Caco-2 (cell line): ENCODE data around the gene COL20A1. TPM values are rescaled to one million over a fixed set of nuclear protein-coding genes. Genes with fewer than 3 reads are reported as not detected.
"Not testable (repeated sequence)": the region's sequence is repeated elsewhere in the genome, so short reads cannot be mapped to it uniquely, and the experiment has no call there.

Experiments
- BruUV-seq: library from RNA; stranded (reverse); fragments of 400-500 nt; replicated peaks from 2 replicates; lab custom pipeline; 2021; lab: Mats Ljungman, UMichigan
- CTCF ChIA-PET: fragments of 300-600 bp; sonication (Branson Sonifier 250); formaldehyde crosslinking; loops from one replicate; lab custom pipeline; 2022; ENCODE audit warnings: antibody characterized with exemption; lab: Charles Lee
- POLR2A ChIA-PET: fragments of 300-600 bp; sonication (Branson Sonifier 250); formaldehyde crosslinking; loops from one replicate; lab custom pipeline; 2022; ENCODE audit warnings: antibody characterized with exemption; lab: Charles Lee
- DNase-seq, 2 experiments: peaks; one replicate each; pipeline versions ENCODE4 v3.0.0 to v3.0.0-alpha.2; 2020 to 2022
- H3K27me3 ChIP-seq: replicated peaks from 2 replicates; pipeline ENCODE4 v1.6.0; 2011; ENCODE audit warnings: low read length; ENCODE audit not compliant: control insufficient read depth, insufficient read depth
- H3K36me3 ChIP-seq: 2 replicates; pipeline ENCODE4 v1.5.1; 2011; ENCODE audit warnings: low read length; ENCODE audit not compliant: control insufficient read depth, insufficient read depth
- H3K4me1 ChIP-seq: fragments of 250-450 bp; sonication (Bioruptor Pico); 2 replicates; pipeline ENCODE4 v1.5.1; 2020; ENCODE audit warnings: mild to moderate bottlenecking
- H3K4me3 ChIP-seq: 2 replicates; pipeline ENCODE4 v1.5.1; 2011; ENCODE audit warnings: low read depth, mild to moderate bottlenecking, control low read depth, low read length
- H3K9me3 ChIP-seq: fragments of 250-450 bp; sonication (Bioruptor Pico); 2 replicates; pipeline ENCODE4 v1.5.1; 2020; ENCODE audit warnings: mild to moderate bottlenecking, moderate library complexity
- H3K27ac Mint-ChIP-seq: one replicate; pipeline ENCODE4 v1.8.0; 2022; ENCODE audit warnings: mixed read lengths; ENCODE audit not compliant: unreplicated experiment
- H3K27me3 Mint-ChIP-seq: one replicate; pipeline ENCODE4 v1.8.0; 2022; ENCODE audit warnings: mixed read lengths; ENCODE audit not compliant: insufficient read depth, unreplicated experiment
- H3K36me3 Mint-ChIP-seq: one replicate; pipeline ENCODE4 v1.8.0; 2022; ENCODE audit warnings: mild to moderate bottlenecking, mixed read lengths; ENCODE audit not compliant: insufficient read depth, unreplicated experiment
- H3K4me1 Mint-ChIP-seq: one replicate; pipeline ENCODE4 v1.8.0; 2022; ENCODE audit warnings: low read depth, mixed read lengths; ENCODE audit not compliant: unreplicated experiment
- H3K4me3 Mint-ChIP-seq: one replicate; pipeline ENCODE4 v1.8.0; 2022; ENCODE audit warnings: mild to moderate bottlenecking, moderate library complexity, mixed read lengths; ENCODE audit not compliant: unreplicated experiment
- H3K9me3 Mint-ChIP-seq: one replicate; pipeline ENCODE4 v1.8.0; 2022; ENCODE audit warnings: mixed read lengths; ENCODE audit not compliant: unreplicated experiment
- intact Hi-C: fragments of 100-400 bp; cut with micrococcal nuclease; formaldehyde crosslinking; loops from one replicate; pipeline ENCODE4 v1.10.0; 2022; ENCODE audit not compliant: unreplicated experiment
- total RNA-seq: library from RNA; stranded (reverse); gene quantifications from 2 replicates; pipeline ENCODE4 v1.2.3, GENCODE V29; 2022
- TF ChIP-seq, protein P1 (sequence below), 2 experiments: fragments of 200-600 bp in 1 of 2; IDR thresholded peaks; 1 replicate in 1 of 2; 2 replicates in 1 of 2; pipeline versions ENCODE4 v1.5.1 to v1.8.0; 2011 to 2022; ENCODE audit warnings: antibody characterized with exemption in 1 of 2, control low read depth in 1 of 2, inconsistent platforms in 1 of 2, low read depth in 1 of 2, low read length in 1 of 2, mild to moderate bottlenecking in 1 of 2, moderate library complexity in 1 of 2; ENCODE audit not compliant: insufficient read depth in 1 of 2, severe bottlenecking in 1 of 2, unreplicated experiment in 1 of 2

Gene COL20A1
- total RNA-seq, 1 experiment from 2014 or later: 0.27 TPM

DNA sequence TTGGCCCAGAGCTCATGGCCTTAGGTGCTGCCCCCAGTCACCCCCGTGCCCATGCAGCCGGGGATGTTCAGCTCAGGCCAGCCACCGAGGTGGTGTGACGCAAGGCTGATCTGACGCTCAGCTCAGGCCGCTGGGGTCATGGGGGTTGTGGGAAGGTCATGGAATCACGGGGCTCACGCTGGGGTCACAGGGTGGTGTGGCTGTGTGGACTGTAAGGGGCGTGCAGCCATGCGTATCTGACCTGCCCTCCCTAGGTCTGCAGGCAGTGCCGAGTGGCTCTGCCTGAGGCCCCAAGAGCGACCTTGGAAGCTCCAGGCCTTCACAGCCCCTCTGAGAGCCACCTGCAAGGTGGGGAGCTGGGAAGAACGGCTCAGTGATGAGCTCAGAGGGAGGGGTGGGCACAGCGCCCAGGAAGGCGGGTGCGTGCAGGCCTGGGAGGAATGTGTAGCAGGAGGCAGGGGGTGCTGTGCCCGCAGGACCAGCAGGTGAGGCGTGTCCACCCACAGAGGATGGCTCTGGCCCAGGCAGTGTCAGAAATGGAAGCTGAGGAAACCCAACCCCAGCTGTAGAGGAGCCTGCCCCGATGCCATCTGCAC lies 40.4 kb downstream of the COL20A1 start:
- Mint-ChIP-seq H3K36me3 (no peaks in the 10 kb centered on the region), H3K4me1 (peaks cover 12% of the 10 kb centered on the region), H3K9me3 (peaks cover 14% of the 10 kb centered on the region), H3K27ac (no peak overlapping the region), H3K27me3 (peaks cover 9% of the 10 kb centered on the region), H3K4me3 (no peak overlapping the region)
- Histone ChIP-seq H3K9me3 (peaks cover 10% of the 10 kb centered on the region), H3K27me3 (no peaks in the 10 kb centered on the region), H3K4me1 (peaks cover 4% of the 10 kb centered on the region; the same call in 1 of the 2 replicates), H3K4me3 (no peak overlapping the region), H3K36me3 (no peaks in the 10 kb centered on the region)
- DNase-seq: no peak
- intact Hi-C loops: no loop called here
- no TSS peak for BruUV-seq
- ChIA-PET CTCF (interaction anchor here (0.6 to 0.7 kb wide), 4 partner anchors 9 to 433 kb away, joined by 3 to 6 read pairs (median 4); no protein-coding TSS in a partner anchor), POLR2A (no interaction called here)
- TF ChIP-seq, protein P1, sequence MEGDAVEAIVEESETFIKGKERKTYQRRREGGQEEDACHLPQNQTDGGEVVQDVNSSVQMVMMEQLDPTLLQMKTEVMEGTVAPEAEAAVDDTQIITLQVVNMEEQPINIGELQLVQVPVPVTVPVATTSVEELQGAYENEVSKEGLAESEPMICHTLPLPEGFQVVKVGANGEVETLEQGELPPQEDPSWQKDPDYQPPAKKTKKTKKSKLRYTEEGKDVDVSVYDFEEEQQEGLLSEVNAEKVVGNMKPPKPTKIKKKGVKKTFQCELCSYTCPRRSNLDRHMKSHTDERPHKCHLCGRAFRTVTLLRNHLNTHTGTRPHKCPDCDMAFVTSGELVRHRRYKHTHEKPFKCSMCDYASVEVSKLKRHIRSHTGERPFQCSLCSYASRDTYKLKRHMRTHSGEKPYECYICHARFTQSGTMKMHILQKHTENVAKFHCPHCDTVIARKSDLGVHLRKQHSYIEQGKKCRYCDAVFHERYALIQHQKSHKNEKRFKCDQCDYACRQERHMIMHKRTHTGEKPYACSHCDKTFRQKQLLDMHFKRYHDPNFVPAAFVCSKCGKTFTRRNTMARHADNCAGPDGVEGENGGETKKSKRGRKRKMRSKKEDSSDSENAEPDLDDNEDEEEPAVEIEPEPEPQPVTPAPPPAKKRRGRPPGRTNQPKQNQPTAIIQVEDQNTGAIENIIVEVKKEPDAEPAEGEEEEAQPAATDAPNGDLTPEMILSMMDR (IDR thresholded peaks at IDR 0.05; ENCODE audit: insufficient read depth in 1 of 2, low read depth in 1 of 2, low read length in 1 of 2, severe bottlenecking in 1 of 2, unreplicated experiment in 1 of 2): no peak

DNA sequence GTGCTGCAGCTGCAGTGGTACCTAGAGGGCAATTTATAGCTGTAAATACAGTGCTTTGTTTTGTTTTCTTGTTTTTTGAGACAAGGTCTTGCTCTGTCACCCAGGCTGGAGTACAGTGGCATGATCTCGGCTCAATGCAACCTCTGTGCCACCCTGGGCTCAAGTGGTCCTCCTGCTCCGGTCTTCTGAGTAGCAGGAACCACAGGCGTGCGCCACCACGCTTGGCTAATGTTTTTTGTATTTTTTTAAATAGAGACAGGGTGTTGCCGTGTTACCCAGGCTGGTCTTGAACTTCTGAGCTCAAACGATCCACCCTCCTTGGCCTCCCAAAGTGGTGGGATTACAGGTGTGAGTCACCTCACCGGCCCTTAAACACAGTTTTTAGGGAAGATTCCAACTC lies 41.4 kb downstream of the COL20A1 start:
- Histone ChIP-seq H3K9me3 (peaks cover 10% of the 10 kb centered on the region), H3K4me3 (no peak overlapping the region), H3K4me1 (peaks cover 4% of the 10 kb centered on the region; the same call in 1 of the 2 replicates), H3K27me3 (no peaks in the 10 kb centered on the region), H3K36me3 (no peaks in the 10 kb centered on the region)
- ChIA-PET POLR2A (no interaction called here), CTCF (no interaction called here)
- no peak overlapping the region for H3K4me3 Mint-ChIP-seq
- peaks cover 13% of the 10 kb centered on the region for H3K4me1 Mint-ChIP-seq
- BruUV-seq: no TSS peak
- H3K27me3 Mint-ChIP-seq: peaks cover 9% of the 10 kb centered on the region
- H3K36me3 Mint-ChIP-seq: no peaks in the 10 kb centered on the region
- no peak for DNase-seq
- peaks cover 14% of the 10 kb centered on the region for H3K9me3 Mint-ChIP-seq
- H3K27ac Mint-ChIP-seq: no peak overlapping the region
- TF ChIP-seq, protein P1 (IDR thresholded peaks at IDR 0.05; ENCODE audit: insufficient read depth in 1 of 2, low read depth in 1 of 2, low read length in 1 of 2, severe bottlenecking in 1 of 2, unreplicated experiment in 1 of 2): no peak
- intact Hi-C loops: no loop called here

DNA sequence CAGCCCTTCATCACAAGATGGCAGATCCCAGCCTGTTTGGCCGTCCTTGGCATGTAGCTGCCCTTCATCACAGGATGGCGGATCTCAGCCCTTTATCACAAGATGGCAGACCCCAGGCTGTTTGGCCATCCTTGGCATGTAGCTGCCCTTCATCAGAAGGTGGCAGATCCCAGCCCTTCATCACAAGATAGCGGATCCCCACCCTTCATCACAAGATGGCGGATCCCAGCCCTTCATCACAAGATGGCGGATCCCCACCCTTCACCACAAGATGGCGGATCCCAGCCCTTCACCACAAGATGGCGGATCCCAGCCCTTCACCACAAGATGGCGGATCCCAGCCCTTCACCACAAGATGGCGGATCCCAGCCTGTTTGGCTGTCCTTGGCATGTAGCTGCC lies 42.1 kb downstream of the COL20A1 start:
- POLR2A ChIA-PET, H3K27me3 ChIP-seq, H3K9me3 ChIP-seq, BruUV-seq, H3K27ac Mint-ChIP-seq, H3K4me3 Mint-ChIP-seq, H3K4me3 ChIP-seq, H3K27me3 Mint-ChIP-seq, H3K4me1 ChIP-seq, H3K36me3 Mint-ChIP-seq, intact Hi-C loops, DNase-seq, CTCF ChIA-PET, H3K36me3 ChIP-seq: not testable (repeated sequence)
- Mint-ChIP-seq H3K9me3 (peaks cover 14% of the 10 kb centered on the region), H3K4me1 (peaks cover 13% of the 10 kb centered on the region)
